ENCODE data around the gene GJA1.

DNA sequence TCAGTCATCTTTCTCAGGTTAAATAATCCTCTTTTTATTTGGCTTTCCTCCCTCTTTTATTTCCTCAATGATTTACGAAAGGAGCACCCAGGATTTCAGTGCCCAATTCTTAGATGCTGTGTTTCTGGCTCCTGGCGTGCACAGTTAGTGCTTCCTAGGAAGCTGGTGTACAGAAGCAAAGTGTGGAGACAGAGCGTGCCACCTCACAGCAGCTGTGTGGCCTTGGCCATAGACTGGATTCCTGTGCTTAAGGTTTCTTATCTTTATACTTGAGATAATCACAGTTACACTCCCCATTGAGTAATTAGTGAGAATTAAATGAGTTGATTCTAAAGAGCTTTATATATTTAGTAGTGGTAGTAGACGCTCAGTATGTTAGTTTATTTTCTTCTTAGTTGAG is 39.7 kb upstream of the GJA1 start:
- no peak for TF ChIP-seq CTCF (optimal IDR thresholded peaks at IDR 0.05 in 1 of 3, IDR thresholded peaks at IDR 0.05 in 1 of 3, conservative IDR thresholded peaks at IDR 0.05 in 1 of 3; ENCODE audit: extremely low read depth in 1 of 3, insufficient read depth in 2 of 3, low read length in 3 of 3)
- no peak for TF ChIP-seq EZH2 (IDR thresholded peaks at IDR 0.05; ENCODE audit: low read length)

Data from keratinocyte (primary cell).